ENCODE data around the gene SERPIND1. TPM values are rescaled to one million over a fixed set of nuclear protein-coding genes. Genes with fewer than 3 reads are reported as not detected.

Gene SERPIND1
- total and polyA plus RNA-seq, 2 of the 8 experiments (the other 6 are each of a cell fraction or from before 2014, with no cell fraction given) = not detected

DNA sequence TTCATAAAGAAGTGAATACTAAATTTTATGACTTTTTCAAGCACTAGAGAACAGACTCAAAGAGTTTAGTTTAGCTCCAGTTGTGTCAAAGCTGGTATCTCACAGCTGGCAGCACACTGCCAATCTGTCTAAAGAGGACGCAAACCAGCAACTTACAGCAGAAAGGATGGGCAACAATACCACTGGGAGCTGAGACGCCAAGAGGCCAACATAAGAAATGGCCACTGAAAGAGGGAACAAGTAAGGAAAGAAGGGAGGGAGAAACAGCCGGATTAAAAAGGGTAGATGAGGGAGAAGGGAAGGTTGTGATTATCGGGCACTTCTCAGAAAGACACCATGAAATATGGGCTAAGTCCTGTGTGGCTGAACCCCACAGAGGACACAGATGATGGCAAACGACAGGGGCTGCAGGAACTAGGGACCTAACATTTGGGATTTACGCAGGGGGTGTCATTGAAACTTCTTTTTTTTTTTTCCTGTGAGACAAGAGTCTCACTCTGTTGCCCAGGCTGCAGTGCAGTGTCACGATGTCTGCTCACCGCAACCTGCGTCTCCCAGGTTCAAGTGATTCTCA is 41.7 kb downstream of the SERPIND1 start:
- POLR2A ChIA-PET (ENCODE audit: partially characterized antibody) = no interaction called here
- Histone ChIP-seq H2BK20ac (ENCODE audit: low read length) (no peak overlapping the region), H2AFZ (ENCODE audit: low read length) (no peak overlapping the region), H2BK15ac (ENCODE audit: low read length) (no peak overlapping the region), H3K79me2 (ENCODE audit: control insufficient read depth in 1 of 2, insufficient read depth in 2 of 2, low read length in 2 of 2) (no peaks in the 10 kb centered on the region), H3K79me1 (ENCODE audit: low read depth, low read length) (no peaks in the 10 kb centered on the region), H3K9ac (replicated peaks in 1 of 4; ENCODE audit: extremely low read depth in 1 of 4, low read depth in 3 of 4, low read length in 3 of 4) (no peak overlapping the region), H3K4me3 (ENCODE audit: extremely low read depth in 1 of 4, insufficient read depth in 2 of 4, low read depth in 3 of 4, low read length in 4 of 4) (no peak overlapping the region), H2BK5ac (ENCODE audit: low read depth, low read length) (no peak overlapping the region), H4K8ac (ENCODE audit: extremely low read depth, insufficient read depth, low read length) (no peak overlapping the region), H2AK5ac (ENCODE audit: low read depth, low read length) (no peak overlapping the region), H4K91ac (replicated peaks; ENCODE audit: insufficient read length, low read length) (no peak overlapping the region), H3K4me1 (replicated peaks in 1 of 4; ENCODE audit: control insufficient read depth in 3 of 4, insufficient read depth in 4 of 4, low read length in 3 of 4) (no peaks in the 10 kb centered on the region), H3K23me2 (ENCODE audit: low read depth, low read length) (no peaks in the 10 kb centered on the region), H3K9me3 (ENCODE audit: insufficient read depth in 2 of 2, low read depth in 1 of 2, low read length in 1 of 2) (no peaks in the 10 kb centered on the region), H2BK120ac (replicated peaks; ENCODE audit: low read depth, low read length) (no peak overlapping the region), H4K20me1 (replicated peaks in 1 of 2; ENCODE audit: control insufficient read depth in 1 of 2, insufficient read depth in 2 of 2, low read length in 2 of 2) (no peaks in the 10 kb centered on the region), H3K18ac (ENCODE audit: extremely low read depth, low read length) (no peak overlapping the region), H3K4me2 (ENCODE audit: insufficient read depth in 1 of 2, low read depth in 2 of 2, low read length in 2 of 2) (no peak overlapping the region), H3K27ac (ENCODE audit: low read depth, low read length) (no peak overlapping the region), H2BK12ac (ENCODE audit: low read depth, low read length) (no peak overlapping the region), H4K5ac (ENCODE audit: insufficient read length, low read depth, low read length) (no peak overlapping the region), H3K27me3 (replicated peaks in 1 of 4; ENCODE audit: control insufficient read depth in 3 of 4, extremely low read depth in 1 of 4, insufficient read depth in 3 of 4, low read length in 3 of 4) (no peaks in the 10 kb centered on the region), H3K4ac (replicated peaks; ENCODE audit: insufficient read length, low read depth, low read length) (no peak overlapping the region), H3K14ac (ENCODE audit: insufficient read length) (no peak overlapping the region), H3K56ac (replicated peaks; ENCODE audit: insufficient read length, low read depth, low read length) (no peak overlapping the region), H3K36me3 (ENCODE audit: control insufficient read depth in 2 of 4, insufficient read depth in 4 of 4, low read length in 3 of 4) (peaks cover 0 to 5% (median under 1%) of the 10 kb centered on the region in 4 experiments; a peak in 4 of 8 replicates), H3K23ac (ENCODE audit: insufficient read length) (no peak overlapping the region)
- TF ChIP-seq BACH1 (IDR thresholded peaks at IDR 0.05; ENCODE audit: low read length) = no peak
- no peak for TF ChIP-seq PHF8 (conservative IDR thresholded peaks at IDR 0.05; ENCODE audit: low read depth, low read length)
- TF ChIP-seq HDAC6 (IDR thresholded peaks at IDR 0.05; ENCODE audit: low read depth, low read length) = no peak
- no peak for TF ChIP-seq FOSL1 (IDR thresholded peaks at IDR 0.05; ENCODE audit: insufficient read depth, low read depth, low read length)
- TF ChIP-seq, protein P1, sequence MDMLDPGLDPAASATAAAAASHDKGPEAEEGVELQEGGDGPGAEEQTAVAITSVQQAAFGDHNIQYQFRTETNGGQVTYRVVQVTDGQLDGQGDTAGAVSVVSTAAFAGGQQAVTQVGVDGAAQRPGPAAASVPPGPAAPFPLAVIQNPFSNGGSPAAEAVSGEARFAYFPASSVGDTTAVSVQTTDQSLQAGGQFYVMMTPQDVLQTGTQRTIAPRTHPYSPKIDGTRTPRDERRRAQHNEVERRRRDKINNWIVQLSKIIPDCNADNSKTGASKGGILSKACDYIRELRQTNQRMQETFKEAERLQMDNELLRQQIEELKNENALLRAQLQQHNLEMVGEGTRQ (IDR thresholded peaks at IDR 0.05; ENCODE audit: low read length) = no peak
- TF ChIP-seq MAFK (IDR thresholded peaks at IDR 0.05; ENCODE audit: low read depth, low read length) = no peak
- TF ChIP-seq, protein P2, sequence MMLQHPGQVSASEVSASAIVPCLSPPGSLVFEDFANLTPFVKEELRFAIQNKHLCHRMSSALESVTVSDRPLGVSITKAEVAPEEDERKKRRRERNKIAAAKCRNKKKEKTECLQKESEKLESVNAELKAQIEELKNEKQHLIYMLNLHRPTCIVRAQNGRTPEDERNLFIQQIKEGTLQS (IDR thresholded peaks at IDR 0.05; ENCODE audit: insufficient read depth, low read depth, low read length) = no peak
- TF ChIP-seq POU5F1 (IDR thresholded peaks at IDR 0.05; ENCODE audit: low read depth, low read length) = no peak
- no peak for TF ChIP-seq POLR2A (IDR thresholded peaks at IDR 0.05; ENCODE audit: control extremely low read depth in 1 of 2, low read depth in 2 of 2, low read length in 2 of 2)
- TF ChIP-seq CEBPB (IDR thresholded peaks at IDR 0.05; ENCODE audit: low read depth, low read length) = no peak
- TF ChIP-seq NRF1 (IDR thresholded peaks at IDR 0.05; ENCODE audit: low read depth, low read length) = no peak
- CTCF ChIA-PET (ENCODE audit: partially characterized antibody) = interaction anchor here (0.6 to 4.3 kb wide), 5 partner anchors 9 to 643 kb away, joined by 3 to 17 read pairs (median 4); no protein-coding TSS in a partner anchor
- FAIRE-seq (no peak), DNase-seq (ENCODE audit: low read depth in 1 of 2, low spot score in 2 of 2) (no peak)
- 89% methylated on average over 9 of the region's 9 CpGs; no CpG with 5 or more reads in 1 of the 2 experiments for WGBS, 2 experiments (ENCODE audit: extremely low coverage in 1 of 2, insufficient coverage in 1 of 2, insufficient read length in 1 of 2, insufficient replicate concordance in 2 of 2, low coverage in 1 of 2, low lambda C conversion rate in 2 of 2, missing lambda C conversion rate in 1 of 2)

All from H1 (cell line).